SK-N-SH (cell line): Measurements from ENCODE around the gene TNFRSF14.

Experiments
- CTCF ChIP-seq: fragments of 200-600 bp; sonication (generic); IDR thresholded peaks from 2 replicates; pipeline ENCODE4 v1.6.1; 2017; ENCODE audit warnings: antibody characterized with exemption, mild to moderate bottlenecking, moderate library complexity
- EP300 ChIP-seq, 2 experiments: IDR thresholded peaks; 2 replicates each; pipeline versions ENCODE4 v1.4.0 to v1.6.1; 2012; ENCODE audit warnings: borderline replicate concordance in 1 of 2, low read depth in 1 of 2, low read length in 1 of 2
- FOSL2 ChIP-seq: IDR thresholded peaks from 2 replicates; pipeline ENCODE4 v1.4.0; 2012; ENCODE audit warnings: low read depth, mild to moderate bottlenecking, moderate library complexity, borderline replicate concordance
- MXI1 ChIP-seq: IDR thresholded peaks from 2 replicates; pipeline ENCODE4 v1.6.1; 2012; ENCODE audit warnings: mild to moderate bottlenecking, low read depth, low read length, improper control_type of control experiment
- POLR2AphosphoS5 ChIP-seq: IDR thresholded peaks from 2 replicates; pipeline ENCODE4 v1.6.1; 2012; ENCODE audit warnings: low read depth, low read length
- RCOR1 ChIP-seq: fragments of 150-350 bp; IDR thresholded peaks from 2 replicates; pipeline ENCODE4 v1.6.1; 2017; ENCODE audit warnings: antibody characterized with exemption, low read length
- RXRA ChIP-seq: IDR thresholded peaks from 2 replicates; pipeline ENCODE4 v1.4.0; 2012; ENCODE audit warnings: low read depth, mild to moderate bottlenecking, borderline replicate concordance
- SMC3 ChIP-seq: IDR thresholded peaks from 2 replicates; pipeline ENCODE4 v1.6.1; 2012; ENCODE audit warnings: low read depth, low read length, improper control_type of control experiment
- TEAD4 ChIP-seq: IDR thresholded peaks from 2 replicates; pipeline ENCODE4 v1.4.0; 2012; ENCODE audit warnings: mild to moderate bottlenecking, borderline replicate concordance; ENCODE audit not compliant: insufficient read depth

- TF ChIP-seq POLR2AphosphoS5 (no peak), CTCF (no peak), RXRA (no peak), SMC3 (no peak), FOSL2 (no peak), TEAD4 (no peak), MXI1 (peak; percentile 40), RCOR1 (no peak), EP300 (IDR thresholded peaks at IDR 0.05; ENCODE audit: borderline replicate concordance in 1 of 2, low read depth in 1 of 2, low read length in 1 of 2) (no peak)
Observed at GRCh38 chr1:2587071-2587859, 31.1 kb downstream of the TNFRSF14 start.
